ENCODE results near the gene BTNL9. TPM values are rescaled to one million over a fixed set of nuclear protein-coding genes. Genes with fewer than 3 reads are reported as not detected.

BTNL9 gene
- polyA plus RNA-seq, 2 of the 4 experiments (the other 2 are of a cell fraction) = 0.85 to 1.5 TPM

- ATAC-seq (no peak), DNase-seq (ENCODE audit: low read depth in 1 of 2, low spot score in 1 of 2) (no peak), FAIRE-seq (no peak)
- Histone ChIP-seq H3K4me1 (no peaks in the 10 kb centered on the region), H3K9me3 (no peaks in the 10 kb centered on the region), H3K27ac (no peak overlapping the region), H3K4me3 (no peak overlapping the region), H3K4me2 (no peak overlapping the region)
- CTCF ChIA-PET = interaction anchor here (0.6 to 1.9 kb wide), 6 partner anchors 20 to 841 kb away, joined by 3 to 7 read pairs (median 4); no protein-coding TSS in a partner anchor
- TF ChIP-seq, protein P1, sequence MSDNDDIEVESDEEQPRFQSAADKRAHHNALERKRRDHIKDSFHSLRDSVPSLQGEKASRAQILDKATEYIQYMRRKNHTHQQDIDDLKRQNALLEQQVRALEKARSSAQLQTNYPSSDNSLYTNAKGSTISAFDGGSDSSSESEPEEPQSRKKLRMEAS (IDR thresholded peaks at IDR 0.05) = no peak
- TF ChIP-seq HEYL (CRISPR knock-in tag; IDR thresholded peaks at IDR 0.05) (no peak), RAD21 (conservative IDR thresholded peaks at IDR 0.05 in 1 of 2, IDR thresholded peaks at IDR 0.05 in 1 of 2) (no peak), SREBF2 (IDR thresholded peaks at IDR 0.05) (no peak), PHF8 (IDR thresholded peaks at IDR 0.05; ENCODE audit: borderline replicate concordance, low read depth) (no peak), RCOR1 (IDR thresholded peaks at IDR 0.05; ENCODE audit: low read depth, low read length) (no peak), FOSL2 (IDR thresholded peaks at IDR 0.05) (no peak), FOSL2 (CRISPR knock-in tag; IDR thresholded peaks at IDR 0.05) (no peak), CEBPB (IDR thresholded peaks at IDR 0.05) (no peak), CHD4 (IDR thresholded peaks at IDR 0.05; ENCODE audit: borderline replicate concordance) (no peak), HDAC2 (IDR thresholded peaks at IDR 0.05) (no peak), ZFP36 (IDR thresholded peaks at IDR 0.05; ENCODE audit: borderline replicate concordance, partially characterized antibody) (no peak), MAZ (IDR thresholded peaks at IDR 0.05; ENCODE audit: borderline replicate concordance, low read depth, low read length) (no peak), NR3C1 (IDR thresholded peaks at IDR 0.05) (no peak), POLR2A (IDR thresholded peaks at IDR 0.05; ENCODE audit: low read length) (no peak), EHF (CRISPR knock-in tag; IDR thresholded peaks at IDR 0.05) (no peak), KDM5A (IDR thresholded peaks at IDR 0.05) (no peak), RARB (CRISPR knock-in tag; IDR thresholded peaks at IDR 0.05) (no peak)
- TF ChIP-seq, protein P2, sequence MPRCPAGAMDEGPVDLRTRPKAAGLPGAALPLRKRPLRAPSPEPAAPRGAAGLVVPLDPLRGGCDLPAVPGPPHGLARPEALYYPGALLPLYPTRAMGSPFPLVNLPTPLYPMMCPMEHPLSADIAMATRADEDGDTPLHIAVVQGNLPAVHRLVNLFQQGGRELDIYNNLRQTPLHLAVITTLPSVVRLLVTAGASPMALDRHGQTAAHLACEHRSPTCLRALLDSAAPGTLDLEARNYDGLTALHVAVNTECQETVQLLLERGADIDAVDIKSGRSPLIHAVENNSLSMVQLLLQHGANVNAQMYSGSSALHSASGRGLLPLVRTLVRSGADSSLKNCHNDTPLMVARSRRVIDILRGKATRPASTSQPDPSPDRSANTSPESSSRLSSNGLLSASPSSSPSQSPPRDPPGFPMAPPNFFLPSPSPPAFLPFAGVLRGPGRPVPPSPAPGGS (IDR thresholded peaks at IDR 0.05) = no peak
- TF ChIP-seq, protein P3, sequence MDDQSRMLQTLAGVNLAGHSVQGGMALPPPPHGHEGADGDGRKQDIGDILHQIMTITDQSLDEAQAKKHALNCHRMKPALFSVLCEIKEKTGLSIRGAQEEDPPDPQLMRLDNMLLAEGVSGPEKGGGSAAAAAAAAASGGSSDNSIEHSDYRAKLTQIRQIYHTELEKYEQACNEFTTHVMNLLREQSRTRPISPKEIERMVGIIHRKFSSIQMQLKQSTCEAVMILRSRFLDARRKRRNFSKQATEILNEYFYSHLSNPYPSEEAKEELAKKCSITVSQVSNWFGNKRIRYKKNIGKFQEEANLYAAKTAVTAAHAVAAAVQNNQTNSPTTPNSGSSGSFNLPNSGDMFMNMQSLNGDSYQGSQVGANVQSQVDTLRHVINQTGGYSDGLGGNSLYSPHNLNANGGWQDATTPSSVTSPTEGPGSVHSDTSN (IDR thresholded peaks at IDR 0.05) = no peak
- POLR2A ChIA-PET = no interaction called here
- WGBS (ENCODE audit: missing lambda C conversion rate) = 56% methylated on average over 14 of the region's 14 CpGs
Observed at GRCh38 chr5:181108578-181109165, 68.6 kb downstream of the BTNL9 start.

GRCh38 chr5:181109489-181110013, 69.5 kb downstream of the BTNL9 start:
- Histone ChIP-seq H3K9me3 (no peaks in the 10 kb centered on the region), H3K4me2 (no peak overlapping the region), H3K4me3 (no peak overlapping the region), H3K4me1 (no peaks in the 10 kb centered on the region), H3K27ac (no peak overlapping the region)
- no peak for ATAC-seq
- DNase-seq (ENCODE audit: low read depth in 1 of 2, low spot score in 1 of 2) = no peak
- ChIA-PET CTCF (interaction anchor here (1.1 to 1.9 kb wide), 4 partner anchors 50 to 78 kb away, joined by 4 to 7 read pairs (median 4); no protein-coding TSS in a partner anchor), POLR2A (no interaction called here)
- WGBS (ENCODE audit: missing lambda C conversion rate) = 78% methylated on average over 11 of the region's 11 CpGs
- TF ChIP-seq ZSCAN20 (CRISPR knock-in tag; IDR thresholded peaks at IDR 0.05) (no peak), POLR2A (IDR thresholded peaks at IDR 0.05; ENCODE audit: low read length) (no peak), NR3C1 (IDR thresholded peaks at IDR 0.05) (no peak), FOXS1 (CRISPR knock-in tag; IDR thresholded peaks at IDR 0.05) (no peak), KDM1A (IDR thresholded peaks at IDR 0.05; ENCODE audit: low read depth) (no peak), JUN (IDR thresholded peaks at IDR 0.05) (no peak), EP300 (IDR thresholded peaks at IDR 0.05) (no peak), RNF2 (IDR thresholded peaks at IDR 0.05; ENCODE audit: borderline replicate concordance, low read depth) (no peak), SMC3 (IDR thresholded peaks at IDR 0.05) (no peak), RFX5 (IDR thresholded peaks at IDR 0.05) (no peak)
- TF ChIP-seq, protein P4, sequence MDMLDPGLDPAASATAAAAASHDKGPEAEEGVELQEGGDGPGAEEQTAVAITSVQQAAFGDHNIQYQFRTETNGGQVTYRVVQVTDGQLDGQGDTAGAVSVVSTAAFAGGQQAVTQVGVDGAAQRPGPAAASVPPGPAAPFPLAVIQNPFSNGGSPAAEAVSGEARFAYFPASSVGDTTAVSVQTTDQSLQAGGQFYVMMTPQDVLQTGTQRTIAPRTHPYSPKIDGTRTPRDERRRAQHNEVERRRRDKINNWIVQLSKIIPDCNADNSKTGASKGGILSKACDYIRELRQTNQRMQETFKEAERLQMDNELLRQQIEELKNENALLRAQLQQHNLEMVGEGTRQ (IDR thresholded peaks at IDR 0.05) = no peak
- TF ChIP-seq, protein P2 (IDR thresholded peaks at IDR 0.05) = no peak
- no peak for FAIRE-seq

All from A549 (cell line).